Ramos (cell line): ENCODE data around the gene DPH2.

Source experiments
- in situ Hi-C: fragments of 300-500 bp; cut with MboI; formaldehyde crosslinking; loops from one replicate; pipeline ENCODE4 v1.14.3; 2022; ENCODE audit warnings: low sequenced_read_pairs; ENCODE audit not compliant: unreplicated experiment

DPH2 gene

GRCh38 chr1:43962324-43962723 lies 7.5 kb upstream of the DPH2 start:
- in situ Hi-C loops, result no loop called here

- in situ Hi-C loops, result no loop called here
These were observed 6.8 kb upstream of the DPH2 start for GRCh38 chr1:43963006-43963405.

GRCh38 chr1:43963890-43964289 lies 5.9 kb upstream of the DPH2 start:
- in situ Hi-C loops, result no loop called here

- in situ Hi-C loops, result no loop called here
These were observed 4.5 kb upstream of the DPH2 start for GRCh38 chr1:43965316-43965715.

- in situ Hi-C loops, result no loop called here
These were observed 1.4 kb upstream of the DPH2 start for GRCh38 chr1:43968348-43968948.

- in situ Hi-C loops, result no loop called here
These were observed 429 bp upstream of the DPH2 start for GRCh38 chr1:43969416-43969745.

- in situ Hi-C loops, result no loop called here
These were observed 692 bp downstream of the DPH2 start for GRCh38 chr1:43970502-43970901.

- in situ Hi-C loops, result no loop called here
These were observed 1.1 kb downstream of the DPH2 start for GRCh38 chr1:43970911-43971310.

GRCh38 chr1:43971336-43971980 lies 1.6 kb downstream of the DPH2 start:
- in situ Hi-C loops, result no loop called here

GRCh38 chr1:43973981-43974442 lies 4.2 kb downstream of the DPH2 start:
- in situ Hi-C loops, result no loop called here

- in situ Hi-C loops, result no loop called here
These were observed 4.8 kb downstream of the DPH2 start, which contains the start of gene ATP6V0B for GRCh38 chr1:43974443-43975248. ATP6V0B (plus strand) TSS chr1:43974960; CDS start chr1:43975041, 81 bp downstream.

GRCh38 chr1:43975249-43975961 lies 5.6 kb downstream of the DPH2 start:
- in situ Hi-C loops, result no loop called here

- in situ Hi-C loops, result no loop called here
These were observed 6.2 kb downstream of the DPH2 start for GRCh38 chr1:43976045-43976444.

GRCh38 chr1:43976890-43977289 lies 7.1 kb downstream of the DPH2 start:
- in situ Hi-C loops, result no loop called here

GRCh38 chr1:43977376-43978263 lies 7.8 kb downstream of the DPH2 start:
- in situ Hi-C loops, result no loop called here

GRCh38 chr1:43978264-43978550 lies 8.4 kb downstream of the DPH2 start:
- in situ Hi-C loops, result no loop called here

- in situ Hi-C loops, result no loop called here
These were observed 8.9 kb downstream of the DPH2 start, which contains the start of gene B4GALT2 for GRCh38 chr1:43978551-43979260. B4GALT2 (plus strand) TSS chr1:43979210; CDS start chr1:43981161, 1,951 bp downstream.

- in situ Hi-C loops, result no loop called here
These were observed 9.4 kb downstream of the DPH2 start for GRCh38 chr1:43979261-43979527.

GRCh38 chr1:43979528-43980254 lies 9.9 kb downstream of the DPH2 start:
- in situ Hi-C loops, result no loop called here
